GM23248 (cell line): Measurements from ENCODE around the gene SPPL3.

Source experiments
- EZH2 ChIP-seq: fragments of 200-600 bp; sonication (generic); IDR thresholded peaks from 2 replicates; pipeline ENCODE4 v1.6.1; 2018; ENCODE audit warnings: antibody characterized with exemption, mild to moderate bottlenecking; ENCODE audit not compliant: insufficient read depth, poor library complexity, severe bottlenecking
- EZH2phosphoT487 ChIP-seq: fragments of 200-600 bp; sonication (generic); IDR thresholded peaks from 2 replicates; pipeline ENCODE4 v1.6.1; 2018; ENCODE audit warnings: antibody characterized with exemption, moderate library complexity, mild to moderate bottlenecking, low read depth; ENCODE audit not compliant: insufficient read depth

DNA sequence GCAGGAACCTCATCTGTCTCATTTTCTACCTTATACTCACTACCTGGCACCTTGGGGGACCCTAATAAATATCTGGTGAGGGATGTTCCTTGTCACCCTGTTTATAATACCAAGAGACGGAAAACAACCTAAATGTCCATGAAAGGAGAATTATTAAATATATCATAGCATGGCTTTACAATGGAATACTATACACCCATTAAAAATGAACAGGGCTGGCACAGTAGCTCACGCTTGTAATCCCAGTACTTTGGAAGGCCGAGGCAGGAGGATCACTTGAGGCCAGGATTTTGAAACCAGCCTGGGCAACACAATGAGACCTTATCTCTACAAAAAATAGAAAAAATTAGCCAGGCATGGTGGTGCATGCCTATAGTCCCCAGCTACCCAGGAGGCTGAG, 34.3 kb upstream of the SPPL3 start:
- TF ChIP-seq EZH2 (no peak), EZH2phosphoT487 (no peak)
